ENCODE data around the gene PLA2G2E.

- TF ChIP-seq POLR2AphosphoS5 (IDR thresholded peaks at IDR 0.05; ENCODE audit: low read depth, low read length) (no peak), SPI1 (IDR thresholded peaks at IDR 0.05; ENCODE audit: low read depth, low read length) (no peak), TAF1 (IDR thresholded peaks at IDR 0.05; ENCODE audit: low read depth, low read length) (no peak)
Measured at GRCh38 chr1:19878637-19878985, 44.8 kb downstream of the PLA2G2E start.

Data from GM12891 (cell line).